K562 (cell line): Measurements from ENCODE around the gene CCDC124. TPM values are rescaled to one million over a fixed set of nuclear protein-coding genes. Genes with fewer than 3 reads are reported as not detected.

Experiments
- ATAC-seq: fragments of 200-7000 bp; cut with Tn5 transposase; 3 replicates; pipeline ENCODE4 v1.9.1; 2020; ENCODE audit warnings: moderate library complexity
- BruUV-seq: library from RNA; stranded (reverse); fragments of 400-500 nt; replicated peaks from 2 replicates; lab custom pipeline; 2021; lab: Mats Ljungman, UMichigan
- CTCF ChIA-PET: fragments of 300-600 bp; formaldehyde crosslinking; extraction: SDS; loops from one replicate; lab custom pipeline; 2021; ENCODE audit warnings: low intra/inter-chr PET ratio; lab: Yijun Ruan, JAX
- POLR2A ChIA-PET: fragments of 300-600, 350-650 bp; sonication (Branson Sonifier 250); formaldehyde crosslinking; extraction: SDS; loops from one replicate; lab custom pipeline; 2021; ENCODE audit warnings: antibody characterized with exemption, inconsistent platforms; lab: Yijun Ruan, JAX
- DNase-seq, 4 experiments: peaks; one replicate each; pipeline versions ENCODE4 v3.0.0 to v3.0.0-alpha.2; 2011 to 2018; ENCODE audit warnings: low spot score in 3 of 4, mixed read lengths in 3 of 4; ENCODE audit errors: extremely low read depth in 1 of 4
- FAIRE-seq: peaks from 2 replicates; lab custom pipeline; 2011; peaks lifted over from hg19 to GRCh38; lab: Jason Lieb, UNC
- H2AFZ ChIP-seq: 2 replicates; pipeline ENCODE4 v1.6.0; 2011; ENCODE audit warnings: low read depth, low read length, control low read depth, inconsistent platforms
- H3K27ac ChIP-seq: fragments of 200-600 bp; 3 replicates; pipeline ENCODE4 v1.8.0; 2011; ENCODE audit warnings: low read depth, mild to moderate bottlenecking, control low read depth, inconsistent platforms, low read length, moderate library complexity, mixed read lengths; ENCODE audit errors: extremely low read depth
- H3K27me3 ChIP-seq, 2 experiments: fragments of 300-600 bp in 1 of 2; 2 replicates in 1 of 2; 3 replicates in 1 of 2; pipeline versions ENCODE4 v1.6.0 to v1.8.0; 2011; ENCODE audit warnings: inconsistent platforms in 2 of 2, low read length in 2 of 2, mild to moderate bottlenecking in 1 of 2, mixed read lengths in 1 of 2, moderate library complexity in 1 of 2; ENCODE audit not compliant: control insufficient read depth in 2 of 2, insufficient read depth in 2 of 2
- H3K36me3 ChIP-seq: fragments of 300-600 bp; 3 replicates; pipeline ENCODE4 v1.8.0; 2011; ENCODE audit warnings: mild to moderate bottlenecking, low read length, inconsistent platforms; ENCODE audit not compliant: control insufficient read depth, insufficient read depth
- H3K4me1 ChIP-seq, 2 experiments: fragments of 200-600 bp in 1 of 2; replicated peaks in 1 of 2; 2 replicates in 1 of 2; 3 replicates in 1 of 2; pipeline versions ENCODE4 v1.5.1 to v1.8.0; 2011; ENCODE audit warnings: inconsistent platforms in 2 of 2, low read length in 2 of 2, mild to moderate bottlenecking in 1 of 2, mixed read lengths in 1 of 2, moderate library complexity in 1 of 2; ENCODE audit not compliant: control insufficient read depth in 2 of 2, insufficient read depth in 2 of 2
- H3K4me2 ChIP-seq: 2 replicates; pipeline ENCODE4 v1.6.1; 2011; ENCODE audit warnings: low read length, control low read depth, inconsistent platforms, mixed read lengths; ENCODE audit not compliant: insufficient read depth
- H3K4me3 ChIP-seq: fragments of 200-600 bp; sonication (generic), shearing (Covaris generic); 2 replicates; pipeline ENCODE4 v1.5.1; 2016; ENCODE audit warnings: control low read depth, inconsistent platforms
- H3K79me2 ChIP-seq: fragments of 200-600 bp; 3 replicates; pipeline ENCODE4 v1.8.0; 2011; ENCODE audit warnings: low read length, inconsistent platforms; ENCODE audit not compliant: control insufficient read depth, insufficient read depth
- H3K9ac ChIP-seq, 2 experiments: 2 replicates each; pipeline versions ENCODE4 v1.6.0 to v1.6.1; 2011; ENCODE audit warnings: low read depth in 2 of 2, low read length in 2 of 2, control low read depth in 1 of 2, inconsistent platforms in 1 of 2, mild to moderate bottlenecking in 1 of 2, mixed read lengths in 1 of 2; ENCODE audit not compliant: insufficient read depth in 1 of 2
- H3K9me1 ChIP-seq: one replicate; pipeline ENCODE4 v1.6.0; 2011; ENCODE audit warnings: inconsistent platforms, mild to moderate bottlenecking, low read length, moderate library complexity; ENCODE audit not compliant: control insufficient read depth, insufficient read depth
- H3K9me3 ChIP-seq: replicated peaks from 2 replicates; pipeline ENCODE4 v1.5.1; 2011; ENCODE audit warnings: low read depth, low read length, inconsistent platforms; ENCODE audit not compliant: control insufficient read depth, insufficient read depth
- H4K20me1 ChIP-seq: replicated peaks from 2 replicates; pipeline ENCODE4 v1.6.1; 2011; ENCODE audit warnings: low read length, inconsistent platforms, mixed read lengths; ENCODE audit not compliant: control insufficient read depth, insufficient read depth
- BACH1 ChIP-seq: fragments of 200-800 bp; sonication (Bioruptor generic); IDR thresholded peaks from 2 replicates; pipeline ENCODE4 v1.6.1; 2016; ENCODE audit warnings: missing genetic modification characterization, missing compliant biosample characterization
- BRF2 ChIP-seq: IDR thresholded peaks from 3 replicates; pipeline ENCODE4 v1.6.1; 2011; ENCODE audit warnings: borderline replicate concordance, mild to moderate bottlenecking; ENCODE audit not compliant: insufficient read length, insufficient read depth
- CTBP1 ChIP-seq: fragments of 450-650 bp; IDR thresholded peaks from 2 replicates; pipeline ENCODE4 v1.6.1; 2016; ENCODE audit warnings: borderline replicate concordance
- GTF3C2 ChIP-seq: IDR thresholded peaks from 3 replicates; pipeline ENCODE4 v1.6.1; 2011; ENCODE audit warnings: borderline replicate concordance, mild to moderate bottlenecking, moderate library complexity; ENCODE audit not compliant: insufficient read length; ENCODE audit errors: extremely low read depth
- KDM1A ChIP-seq, 2 experiments: fragments of 450-650 bp; IDR thresholded peaks; 2 replicates each; pipeline ENCODE4 v1.6.1; 2016; ENCODE audit warnings: mild to moderate bottlenecking in 2 of 2
- L3MBTL2 ChIP-seq: fragments of 450-650 bp; IDR thresholded peaks from 2 replicates; pipeline ENCODE4 v1.6.1; 2016; ENCODE audit warnings: mild to moderate bottlenecking, moderate library complexity
- MAZ ChIP-seq, 2 experiments: fragments of 450-650 bp in 1 of 2; sonication (generic) in 1 of 2; formaldehyde crosslinking; IDR thresholded peaks in 1 of 2; conservative IDR thresholded peaks in 1 of 2; 2 replicates each; pipeline versions ENCODE4 v1.4.0 to v1.5.0; 2020; ENCODE audit warnings: mild to moderate bottlenecking in 1 of 2, missing genetic modification reagents in 1 of 2
- NFIX ChIP-seq: fragments of 250-450 bp; sonication (Bioruptor Pico); IDR thresholded peaks from 2 replicates; pipeline ENCODE4 v1.4.0; 2020; ENCODE audit warnings: low read depth, mild to moderate bottlenecking, moderate library complexity
- NFYB ChIP-seq: IDR thresholded peaks from 2 replicates; pipeline ENCODE4 v1.6.1; 2011; ENCODE audit warnings: mild to moderate bottlenecking, moderate library complexity; ENCODE audit not compliant: insufficient read length; ENCODE audit errors: extremely low read depth
- NR2C1 ChIP-seq, 2 experiments: fragments of 450-650 bp; IDR thresholded peaks; 2 replicates each; pipeline ENCODE4 v1.6.1; 2017; ENCODE audit warnings: mild to moderate bottlenecking in 2 of 2, antibody characterized with exemption in 1 of 2, inconsistent platforms in 1 of 2, missing compliant biosample characterization in 1 of 2, missing genetic modification characterization in 1 of 2
- PKNOX1 ChIP-seq: fragments of 450-650 bp; IDR thresholded peaks from 2 replicates; pipeline ENCODE4 v1.6.1; 2016
- RHOXF2B ChIP-seq: fragments of 250-450 bp; sonication (Bioruptor Pico); conservative IDR thresholded peaks from 2 replicates; pipeline ENCODE4 v1.5.1; 2021
- SOX6 ChIP-seq: fragments of 450-650 bp; IDR thresholded peaks from 2 replicates; pipeline ENCODE4 v1.6.1; 2014; ENCODE audit warnings: mild to moderate bottlenecking
- SRSF3 ChIP-seq: fragments of 200-400 bp; formaldehyde crosslinking; IDR thresholded peaks from 2 replicates; pipeline ENCODE4 v1.6.1; 2016; ENCODE audit warnings: mild to moderate bottlenecking, low read length, moderate library complexity; ENCODE audit not compliant: insufficient read depth
- TCF7L2 ChIP-seq: fragments of 150-350 bp; IDR thresholded peaks from 2 replicates; pipeline ENCODE4 v1.6.1; 2016; ENCODE audit warnings: low read depth, mild to moderate bottlenecking, low read length, moderate library complexity
- ZFP36 ChIP-seq: fragments of 150-350 bp; IDR thresholded peaks from 2 replicates; pipeline ENCODE4 v1.6.1; 2018; ENCODE audit warnings: low read length, low read depth; ENCODE audit not compliant: partially characterized antibody
- ZNF212 ChIP-seq: fragments of 450-650 bp; formaldehyde crosslinking; IDR thresholded peaks from 2 replicates; pipeline ENCODE4 v1.4.0; 2020; ENCODE audit warnings: mild to moderate bottlenecking
- ZNF232 ChIP-seq: sonication (generic); formaldehyde crosslinking; IDR thresholded peaks from 2 replicates; pipeline ENCODE4 v1.8.0; 2022; ENCODE audit warnings: mild to moderate bottlenecking, missing genetic modification reagents
- ZNF316 ChIP-seq: fragments of 450-650 bp; IDR thresholded peaks from 2 replicates; pipeline ENCODE4 v1.6.1; 2016
- WGBS: fragments of 100-300 bp; shearing (Covaris generic); methylation state at CpG from one replicate; pipeline ENCODE4 v1.1.6; 2016; ENCODE audit warnings: low coverage, mixed read lengths; ENCODE audit not compliant: insufficient coverage; ENCODE audit errors: missing lambda C conversion rate; 5-methylcytosine and 5-hydroxymethylcytosine counted together
- in situ Hi-C: fragments of 300-500 bp; cut with MboI; formaldehyde crosslinking; loops from 4 replicates; pipeline ENCODE4 v1.15.0; 2018; ENCODE audit warnings: inconsistent platforms, mixed read lengths
- intact Hi-C: fragments of 100-400 bp; cut with micrococcal nuclease; formaldehyde crosslinking; loops from 2 replicates; pipeline ENCODE4 v1.14.2; 2022
- polyA plus RNA-seq, 8 experiments: library from polyadenylated mRNA; depleted of rRNA in 4 of 8; stranded (reverse) in 5 of 8; unstranded in 3 of 8; fragments of >200 nt; fragmentation: Nextera tagmentation in 2 of 8; fragmentation: Illumina TruSeq in 1 of 8; extraction: Ambion mirVana in 2 of 8; extraction: Trizol in 1 of 8; gene quantifications; 2 replicates each; pipeline versions ENCODE4 v1.2.1 to v1.2.3, GENCODE V29; 2011 to 2014; ENCODE audit warnings: inconsistent platforms in 1 of 8, missing spikeins in 1 of 8
- total RNA-seq, 7 experiments: library from RNA; depleted of rRNA in 6 of 7; stranded (reverse); fragments of >200 nt in 6 of 7; fragmentation: Illumina TruSeq in 2 of 7; extraction: Trizol in 2 of 7; gene quantifications; 2 replicates each; pipeline versions ENCODE4 v1.2.1 to v1.2.3, GENCODE V29; 2011 to 2021; ENCODE audit warnings: low replicate concordance in 1 of 7

The CCDC124 gene
- total and polyA plus RNA-seq, 9 of the 15 experiments (the other 6 are each of a cell fraction or from before 2014, with no cell fraction given), result 5.8 to 234 (median 40.1) TPM

GRCh38 chr19:17953869-17954268, 21.1 kb downstream of the CCDC124 start:
- ATAC-seq (peak; percentile 95), FAIRE-seq (peak; percentile 100), DNase-seq (peak; percentile 71 to 91 (median 80))
- WGBS, result 0% methylated on average over 4 of the region's 4 CpGs
- Histone ChIP-seq H2AFZ (peak overlapping the region; percentile 84), H3K4me1 (peaks cover 54 to 62% of the 10 kb centered on the region in 2 experiments), H3K9ac (peak overlapping the region; percentile 37 to 77; a peak in 2 of 4 replicates), H3K9me1 (no peaks in the 10 kb centered on the region), H3K9me3 (no peaks in the 10 kb centered on the region), H3K27ac (peak overlapping the region; percentile 37; the same call in 2 of the 3 replicates), H3K79me2 (no peaks in the 10 kb centered on the region), H3K27me3 (no peaks in the 10 kb centered on the region), H3K4me3 (no peak overlapping the region), H3K4me2 (peak overlapping the region; percentile 76), H3K36me3 (no peaks in the 10 kb centered on the region), H4K20me1 (no peaks in the 10 kb centered on the region)
- in situ Hi-C loops, result no loop called here
- intact Hi-C loops, result no loop called here
- no TSS peak for BruUV-seq
- ChIA-PET CTCF (no interaction called here), POLR2A (interaction anchor here (0.8 to 2.0 kb wide), 7 partner anchors 9 to 132 kb away, joined by 3 to 14 read pairs (median 4); partner anchors contain the start of gene CCDC124)
- TF ChIP-seq PKNOX1, result 0 out of 2 replicates have a peak, but pooled peaks have one; percentile 9
- TF ChIP-seq SOX6, result peak; percentile 45; the same call in 1 of the 2 replicates
- no peak for TF ChIP-seq NFYB
- no peak for TF ChIP-seq ZNF212 (CRISPR knock-in tag)
- TF ChIP-seq ZFP36, result peak; percentile 3
- TF ChIP-seq KDM1A (IDR thresholded peaks at IDR 0.05), result 0 out of 4 replicates have a peak, but pooled peaks of 1 of the 2 experiments have one; percentile 29
- no peak for TF ChIP-seq L3MBTL2
- TF ChIP-seq ZNF232, result no peak
- TF ChIP-seq CTBP1, result peak; percentile 58; the same call in 1 of the 2 replicates
- TF ChIP-seq RHOXF2B, result no peak
- TF ChIP-seq GTF3C2, result peak; percentile 12
- TF ChIP-seq BRF2, result no peak
- TF ChIP-seq ZNF316, result no peak
- no peak for TF ChIP-seq NR2C1 (IDR thresholded peaks at IDR 0.05)
- TF ChIP-seq NR2C1 (tag; IDR thresholded peaks at IDR 0.05), result no peak
- no peak for TF ChIP-seq NFIX (CRISPR knock-in tag)
- no peak for TF ChIP-seq SRSF3
- peak in 1 of 2 experiments; percentile 49; a peak in 2 of 4 replicates for TF ChIP-seq MAZ (CRISPR knock-in tag; conservative IDR thresholded peaks at IDR 0.05 in 1 of 2, IDR thresholded peaks at IDR 0.05 in 1 of 2)
- TF ChIP-seq TCF7L2, result no peak
- no peak for TF ChIP-seq BACH1 (tag)
